ENCODE data around the gene SCCPDH.

SCCPDH gene

GRCh38 chr1:246814890-246815289, 90.7 kb downstream of the SCCPDH start:
- H3K4me1 ChIP-seq (ENCODE audit: low read length), result no peaks in the 10 kb centered on the region
- H4K20me1 ChIP-seq (ENCODE audit: insufficient read depth, low read length), result no peaks in the 10 kb centered on the region
- no peak overlapping the region for H3K9ac ChIP-seq (ENCODE audit: low read length)
- H3K79me2 ChIP-seq (ENCODE audit: low read length), result no peaks in the 10 kb centered on the region
- H3K27me3 ChIP-seq (ENCODE audit: low read depth, low read length), result peaks cover 7% of the 10 kb centered on the region
- H3K27ac ChIP-seq (ENCODE audit: low read length), result no peak overlapping the region
- TF ChIP-seq EZH2phosphoT487 (IDR thresholded peaks at IDR 0.05; ENCODE audit: low read depth) (no peak), CTCF (IDR thresholded peaks at IDR 0.05; ENCODE audit: low read depth, low read length) (no peak)
- no peak overlapping the region for H3K4me3 ChIP-seq (ENCODE audit: low read length)
- H3K36me3 ChIP-seq (replicated peaks; ENCODE audit: low read depth, low read length), result no peaks in the 10 kb centered on the region
- H3K9me3 ChIP-seq (ENCODE audit: insufficient read depth, low read length), result no peaks in the 10 kb centered on the region
- no peak overlapping the region for H2AFZ ChIP-seq (ENCODE audit: low read depth, low read length)
- no peak overlapping the region for H3K4me2 ChIP-seq (ENCODE audit: low read length)

GRCh38 chr1:246815693-246816270, 91.6 kb downstream of the SCCPDH start:
- Histone ChIP-seq H3K79me2 (ENCODE audit: low read length) (no peaks in the 10 kb centered on the region), H2AFZ (ENCODE audit: low read depth, low read length) (no peak overlapping the region), H3K4me2 (ENCODE audit: low read length) (no peak overlapping the region), H3K27ac (ENCODE audit: low read length) (no peak overlapping the region), H3K36me3 (replicated peaks; ENCODE audit: low read depth, low read length) (no peaks in the 10 kb centered on the region), H3K9me3 (ENCODE audit: insufficient read depth, low read length) (no peaks in the 10 kb centered on the region), H3K4me3 (ENCODE audit: low read length) (no peak overlapping the region), H4K20me1 (ENCODE audit: insufficient read depth, low read length) (no peaks in the 10 kb centered on the region), H3K4me1 (ENCODE audit: low read length) (no peaks in the 10 kb centered on the region), H3K9ac (ENCODE audit: low read length) (no peak overlapping the region), H3K27me3 (ENCODE audit: low read depth, low read length) (peaks cover 7% of the 10 kb centered on the region)
- TF ChIP-seq EZH2phosphoT487 (IDR thresholded peaks at IDR 0.05; ENCODE audit: low read depth) (no peak), CTCF (IDR thresholded peaks at IDR 0.05; ENCODE audit: low read depth, low read length) (no peak)
